CD14-positive monocyte (primary cell): Measurements from ENCODE around the gene C1orf56. TPM values are rescaled to one million over a fixed set of nuclear protein-coding genes. Genes with fewer than 3 reads are reported as not detected.

ENCODE experiments used
- DNase-seq, 3 donors: peaks; one replicate each; pipeline ENCODE4 v3.0.0-alpha.2; 2011 to 2022
- H2AFZ ChIP-seq: 2 replicates; pipeline ENCODE4 v1.6.0; 2012; ENCODE audit warnings: mild to moderate bottlenecking, low read depth, low read length, inconsistent platforms; ENCODE audit not compliant: insufficient read depth, poor library complexity, severe bottlenecking
- H3K27ac ChIP-seq, 2 donors: 1 replicate in 1 of 2; 2 replicates in 1 of 2; pipeline ENCODE4 v1.5.1; 2012 to 2013; ENCODE audit warnings: low read length in 2 of 2, control low read depth in 1 of 2, inconsistent platforms in 1 of 2, low read depth in 1 of 2, mild to moderate bottlenecking in 1 of 2
- H3K27me3 ChIP-seq, 2 donors: one replicate each; pipeline versions ENCODE4 v1.6.0 to v1.6.1; 2011 to 2013; ENCODE audit warnings: low read length in 2 of 2; ENCODE audit not compliant: control insufficient read depth in 2 of 2, insufficient read depth in 2 of 2
- H3K36me3 ChIP-seq, 2 donors: replicated peaks in 1 of 2; 1 replicate in 1 of 2; 2 replicates in 1 of 2; pipeline versions ENCODE4 v1.5.1 to v1.6.1; 2012 to 2013; ENCODE audit warnings: low read length in 2 of 2, control low read depth in 1 of 2, inconsistent platforms in 1 of 2, mild to moderate bottlenecking in 1 of 2; ENCODE audit not compliant: insufficient read depth in 2 of 2, control insufficient read depth in 1 of 2
- H3K4me1 ChIP-seq, 2 donors: 1 replicate in 1 of 2; 2 replicates in 1 of 2; pipeline versions ENCODE4 v1.5.1 to v1.6.1; 2012 to 2013; ENCODE audit warnings: low read length in 2 of 2, control low read depth in 1 of 2, inconsistent platforms in 1 of 2, mild to moderate bottlenecking in 1 of 2, moderate library complexity in 1 of 2; ENCODE audit not compliant: insufficient read depth in 2 of 2, control insufficient read depth in 1 of 2
- H3K4me2 ChIP-seq: replicated peaks from 2 replicates; pipeline ENCODE3; 2012; ENCODE audit warnings: low read length, moderate library complexity, mild to moderate bottlenecking; ENCODE audit not compliant: poor library complexity, severe bottlenecking; ENCODE audit errors: extremely low read depth
- H3K4me3 ChIP-seq, 3 experiments: fragments of 200-600 bp in 1 of 3; sonication (generic) in 1 of 3; replicated peaks in 1 of 3; 1 replicate in 2 of 3; 2 replicates in 1 of 3; pipeline ENCODE4 v1.5.1; 2011 to 2013; ENCODE audit warnings: low read length in 3 of 3, mild to moderate bottlenecking in 3 of 3, control low read depth in 2 of 3, low read depth in 2 of 3, inconsistent platforms in 1 of 3, moderate library complexity in 1 of 3
- H3K79me2 ChIP-seq: 2 replicates; pipeline ENCODE4 v1.6.0; 2012; ENCODE audit warnings: mild to moderate bottlenecking, control low read depth, inconsistent platforms, low read length, moderate library complexity; ENCODE audit not compliant: insufficient read depth
- H3K9ac ChIP-seq: 2 replicates; pipeline ENCODE4 v1.6.0; 2017; ENCODE audit warnings: low read length, mild to moderate bottlenecking; ENCODE audit not compliant: insufficient read depth, poor library complexity, severe bottlenecking
- H3K9me3 ChIP-seq, 2 donors: replicated peaks in 1 of 2; 1 replicate in 1 of 2; 2 replicates in 1 of 2; pipeline versions ENCODE4 v1.5.1 to v1.6.1; 2012 to 2013; ENCODE audit warnings: low read length in 2 of 2, control low read depth in 1 of 2; ENCODE audit not compliant: control insufficient read depth in 1 of 2, insufficient read depth in 1 of 2
- H4K20me1 ChIP-seq: 2 replicates; pipeline ENCODE4 v1.6.0; 2012; ENCODE audit warnings: mild to moderate bottlenecking, low read length, control low read depth, moderate library complexity; ENCODE audit not compliant: insufficient read depth
- H3K27ac Mint-ChIP-seq, 7 donors: one replicate each; pipeline ENCODE4 v1.8.0; 2020; ENCODE audit warnings: mild to moderate bottlenecking in 7 of 7, mixed read lengths in 7 of 7, moderate library complexity in 6 of 7, inconsistent platforms in 2 of 7
- H3K27me3 Mint-ChIP-seq, 3 donors: one replicate each; pipeline ENCODE4 v1.8.0; 2021 to 2022; ENCODE audit warnings: low read depth in 3 of 3, mild to moderate bottlenecking in 3 of 3, mixed read lengths in 3 of 3, moderate library complexity in 3 of 3, inconsistent platforms in 1 of 3
- H3K36me3 Mint-ChIP-seq, 2 donors: one replicate each; pipeline ENCODE4 v1.8.0; 2020; ENCODE audit warnings: mixed read lengths in 2 of 2, inconsistent platforms in 1 of 2, mild to moderate bottlenecking in 1 of 2
- H3K4me1 Mint-ChIP-seq: one replicate; pipeline ENCODE4 v1.8.0; 2020; ENCODE audit warnings: mild to moderate bottlenecking, mixed read lengths
- H3K4me3 Mint-ChIP-seq, 2 donors: one replicate each; pipeline ENCODE4 v1.8.0; 2020; ENCODE audit warnings: mild to moderate bottlenecking in 2 of 2, mixed read lengths in 2 of 2, moderate library complexity in 1 of 2
- H3K9me3 Mint-ChIP-seq, 7 donors: one replicate each; pipeline ENCODE4 v1.8.0; 2020 to 2022; ENCODE audit warnings: mixed read lengths in 7 of 7, mild to moderate bottlenecking in 6 of 7, moderate library complexity in 6 of 7, inconsistent platforms in 2 of 7
- WGBS: methylation state at CpG from one replicate; pipeline ENCODE4 v1.1.5; 2013; ENCODE audit warnings: missing lambda C conversion rate; ENCODE audit not compliant: insufficient coverage; 5-methylcytosine and 5-hydroxymethylcytosine counted together
- intact Hi-C, 2 donors: fragments of 100-400 bp; cut with micrococcal nuclease; formaldehyde crosslinking; loops; one replicate each; pipeline versions ENCODE4 v1.15.0 to v1.15.1; 2023
- polyA minus RNA-seq: library from RNA; depleted of rRNA, polyadenylated mRNA; stranded (reverse); fragments of >200 nt; gene quantifications from 2 replicates; pipeline ENCODE4 v1.2.3, GENCODE V29; 2012
- polyA plus RNA-seq, 3 donors: library from polyadenylated mRNA; depleted of rRNA in 1 of 3; unstranded in 2 of 3; stranded (reverse) in 1 of 3; fragments of 300-500 nt in 2 of 3; fragments of >200 nt in 1 of 3; fragmentation: Illumina TruSeq in 2 of 3; gene quantifications; 1 replicate in 2 of 3; 2 replicates in 1 of 3; pipeline ENCODE4 v1.2.3, GENCODE V29; 2012 to 2021
- total RNA-seq, 12 experiments: library from RNA in 1 of 12; stranded (reverse) in 1 of 12; fragments of 120-200 nt in 1 of 12; gene quantifications; one replicate each; pipeline ENCODE4 v1.2.4 and lab custom pipeline; 2013 to 2026; ENCODE audit warnings: mixed read lengths in 6 of 12, inconsistent platforms in 1 of 12
- TF ChIP-seq, protein P1 (sequence below): fragments of 200-600 bp; IDR thresholded peaks from one replicate; pipeline ENCODE4 v1.8.0; 2022; ENCODE audit warnings: antibody characterized with exemption, mild to moderate bottlenecking

The C1orf56 gene, protein sequence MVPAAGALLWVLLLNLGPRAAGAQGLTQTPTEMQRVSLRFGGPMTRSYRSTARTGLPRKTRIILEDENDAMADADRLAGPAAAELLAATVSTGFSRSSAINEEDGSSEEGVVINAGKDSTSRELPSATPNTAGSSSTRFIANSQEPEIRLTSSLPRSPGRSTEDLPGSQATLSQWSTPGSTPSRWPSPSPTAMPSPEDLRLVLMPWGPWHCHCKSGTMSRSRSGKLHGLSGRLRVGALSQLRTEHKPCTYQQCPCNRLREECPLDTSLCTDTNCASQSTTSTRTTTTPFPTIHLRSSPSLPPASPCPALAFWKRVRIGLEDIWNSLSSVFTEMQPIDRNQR
- 0.62 TPM for total RNA-seq (2013)
- polyA plus RNA-seq (1 to 10 TPM in 1 of 3 donors, under 1 TPM in 2; 0.60 to 1.5 (median 0.62) TPM), polyA minus RNA-seq (0.55 and 1.0 TPM in 2 replicates), total RNA-seq (lab: John Stamatoyannopoulos, UW) (0.28 to 0.80 (median 0.59) reads per million in 11 experiments)

DNA sequence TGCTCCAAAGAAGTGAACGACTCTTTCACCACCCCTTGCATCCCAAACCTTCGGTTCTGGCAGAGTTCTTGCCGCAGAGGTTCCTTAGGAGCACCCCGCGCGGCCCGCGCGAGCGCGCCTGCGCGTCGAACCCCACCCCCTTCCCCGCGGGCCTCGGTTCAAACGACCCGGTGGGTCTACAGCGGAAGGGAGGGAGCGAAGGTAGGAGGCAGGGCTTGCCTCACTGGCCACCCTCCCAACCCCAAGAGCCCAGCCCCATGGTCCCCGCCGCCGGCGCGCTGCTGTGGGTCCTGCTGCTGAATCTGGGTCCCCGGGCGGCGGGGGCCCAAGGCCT, at the start of gene C1orf56:
Gene C1orf56, plus strand, starts transcription at position 161 of the 334 bp plus-strand sequence. Its CDS starts 97 bp downstream, at position 258.
- DNase-seq: peak in 1 of 3 donors; percentile 31
- Mint-ChIP-seq H3K36me3 (peaks cover 24 to 34% of the 10 kb centered on the region in 2 donors), H3K4me3 (peak within 1 kb of the TSS; percentile 95 to 99), H3K9me3 (peaks cover 0 to 7% (median 0%) of the 10 kb centered on the region in 7 donors), H3K27ac (peak within 1 kb of the TSS in 6 of 7 donors; percentile 65 to 84 (median 71)), H3K4me1 (peaks cover 45% of the 10 kb centered on the region), H3K27me3 (peaks cover 2 to 30% (median 27%) of the 10 kb centered on the region in 3 donors)
- intact Hi-C loops: loop anchor here in 1 of 2 donors (5.0 kb wide), 1 partner anchor 35 kb away; no protein-coding TSS in a partner anchor
- peaks cover 39% of the 10 kb centered on the region for H4K20me1 ChIP-seq
- 1% methylated on average over 14 of the region's 29 CpGs for WGBS
- no peaks in the 10 kb centered on the region for H3K9me3 ChIP-seq
- no peak within 1 kb of the TSS for H3K27ac ChIP-seq
- TF ChIP-seq, protein P1, sequence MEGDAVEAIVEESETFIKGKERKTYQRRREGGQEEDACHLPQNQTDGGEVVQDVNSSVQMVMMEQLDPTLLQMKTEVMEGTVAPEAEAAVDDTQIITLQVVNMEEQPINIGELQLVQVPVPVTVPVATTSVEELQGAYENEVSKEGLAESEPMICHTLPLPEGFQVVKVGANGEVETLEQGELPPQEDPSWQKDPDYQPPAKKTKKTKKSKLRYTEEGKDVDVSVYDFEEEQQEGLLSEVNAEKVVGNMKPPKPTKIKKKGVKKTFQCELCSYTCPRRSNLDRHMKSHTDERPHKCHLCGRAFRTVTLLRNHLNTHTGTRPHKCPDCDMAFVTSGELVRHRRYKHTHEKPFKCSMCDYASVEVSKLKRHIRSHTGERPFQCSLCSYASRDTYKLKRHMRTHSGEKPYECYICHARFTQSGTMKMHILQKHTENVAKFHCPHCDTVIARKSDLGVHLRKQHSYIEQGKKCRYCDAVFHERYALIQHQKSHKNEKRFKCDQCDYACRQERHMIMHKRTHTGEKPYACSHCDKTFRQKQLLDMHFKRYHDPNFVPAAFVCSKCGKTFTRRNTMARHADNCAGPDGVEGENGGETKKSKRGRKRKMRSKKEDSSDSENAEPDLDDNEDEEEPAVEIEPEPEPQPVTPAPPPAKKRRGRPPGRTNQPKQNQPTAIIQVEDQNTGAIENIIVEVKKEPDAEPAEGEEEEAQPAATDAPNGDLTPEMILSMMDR: no peak
- H3K9ac ChIP-seq: peak within 1 kb of the TSS; percentile 47
- H3K4me1 ChIP-seq: peaks cover 26 to 37% of the 10 kb centered on the region in 2 donors
- peak within 1 kb of the TSS; percentile 85 for H2AFZ ChIP-seq
- peak within 1 kb of the TSS; percentile 66 to 83 (median 70) for H3K4me3 ChIP-seq
- H3K36me3 ChIP-seq: peaks cover 17 to 19% of the 10 kb centered on the region in 2 donors
- H3K79me2 ChIP-seq: no peaks in the 10 kb centered on the region
- peaks cover 3 to 20% of the 10 kb centered on the region in 2 donors for H3K27me3 ChIP-seq
- peak within 1 kb of the TSS; percentile 97 for H3K4me2 ChIP-seq

DNA sequence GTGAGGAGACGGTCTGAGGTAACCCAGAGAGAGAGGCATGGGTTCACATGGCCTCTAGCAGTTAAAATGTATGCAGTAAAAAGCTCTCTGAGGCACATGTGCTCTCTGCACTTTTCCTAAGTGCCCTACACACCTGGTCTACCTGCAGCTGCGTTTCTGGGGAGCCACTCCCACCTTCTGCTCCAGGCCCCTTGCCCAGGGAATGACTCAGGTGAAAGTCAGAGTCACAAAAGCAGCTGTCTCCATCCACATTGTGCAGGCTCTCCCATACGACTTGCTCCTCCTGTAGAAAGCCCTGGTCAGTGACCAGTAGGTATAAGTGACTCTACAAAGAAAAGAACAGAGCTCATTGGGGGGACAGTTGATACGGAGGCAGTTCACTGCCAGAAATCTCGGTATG, 49.6 kb upstream of the C1orf56 start:
- H3K79me2 ChIP-seq: peaks cover 23% of the 10 kb centered on the region
- peaks cover 47% of the 10 kb centered on the region for H3K4me1 Mint-ChIP-seq
- 94% methylated on average over 3 of the region's 5 CpGs for WGBS
- intact Hi-C loops: loop anchor here in 1 of 2 donors (5.0 kb wide), 1 partner anchor 236 kb away; no protein-coding TSS in a partner anchor
- H3K9me3 Mint-ChIP-seq: peaks cover 0 to 3% (median 0%) of the 10 kb centered on the region in 7 donors
- H3K4me3 ChIP-seq: no peak overlapping the region
- no peak overlapping the region for H3K27ac Mint-ChIP-seq
- peaks cover 42% of the 10 kb centered on the region in 2 donors for H3K4me1 ChIP-seq
- peaks cover 28 to 52% of the 10 kb centered on the region in 2 donors for H3K36me3 ChIP-seq
- DNase-seq: no peak
- H3K4me3 Mint-ChIP-seq: no peak overlapping the region
- no peak overlapping the region for H3K9ac ChIP-seq
- no peaks in the 10 kb centered on the region for H3K9me3 ChIP-seq
- H2AFZ ChIP-seq: no peak overlapping the region
- TF ChIP-seq, protein P1: no peak
- H3K27me3 Mint-ChIP-seq: peaks cover 2 to 3% (median 2%) of the 10 kb centered on the region in 3 donors
- H3K27ac ChIP-seq: no peak overlapping the region
- H3K27me3 ChIP-seq: no peaks in the 10 kb centered on the region
- H4K20me1 ChIP-seq: peaks cover 23% of the 10 kb centered on the region
- peaks cover 57 to 67% of the 10 kb centered on the region in 2 donors for H3K36me3 Mint-ChIP-seq
- H3K4me2 ChIP-seq: no peak overlapping the region
